Measurements from ENCODE around the gene DNAJB7.

- no peak for TF ChIP-seq CTCF (conservative IDR thresholded peaks at IDR 0.05; ENCODE audit: low read depth in 2 of 2)
- TF ChIP-seq EZH2 (IDR thresholded peaks at IDR 0.05; ENCODE audit: low read depth, unreplicated experiment) = no peak
- TF ChIP-seq POLR2AphosphoS5 (IDR thresholded peaks at IDR 0.05; ENCODE audit: low read depth) = no peak
- TF ChIP-seq REST (IDR thresholded peaks at IDR 0.05; ENCODE audit: unreplicated experiment) = no peak
- TF ChIP-seq EZH2phosphoT487 (IDR thresholded peaks at IDR 0.05; ENCODE audit: unreplicated experiment) = no peak
- TF ChIP-seq NANOG (IDR thresholded peaks at IDR 0.05; ENCODE audit: borderline replicate concordance) = no peak
These were observed 624 bp upstream of the DNAJB7 start for GRCh38 chr22:40862537-40862936.
